CD4-positive, alpha-beta memory T cell (primary cell): ENCODE measurements around the gene MBIP. TPM values are rescaled to one million over a fixed set of nuclear protein-coding genes. Genes with fewer than 3 reads are reported as not detected.
"Not testable (repeated sequence)": the region's sequence is repeated elsewhere in the genome, so short reads cannot be mapped to it uniquely, and the experiment has no call there.

Experiments used
- CTCF ChIA-PET: fragments of 350-600 bp; sonication (Branson Sonifier 250); formaldehyde crosslinking; loops from one replicate; lab custom pipeline; 2021; ENCODE audit warnings: inconsistent platforms; ENCODE audit not compliant: partially characterized antibody; lab: Charles Lee
- POLR2A ChIA-PET: fragments of 350-600 bp; sonication (Branson Sonifier 250); formaldehyde crosslinking; loops from one replicate; lab custom pipeline; 2021; ENCODE audit not compliant: partially characterized antibody; lab: Charles Lee
- DNase-seq, 5 donors: peaks; one replicate each; pipeline versions ENCODE4 v3.0.0 to v3.0.0-alpha.2; 2020 to 2022; ENCODE audit warnings: mixed read lengths in 1 of 5
- H3K27ac ChIP-seq: one replicate; pipeline ENCODE4 v1.7.0; 2013; ENCODE audit warnings: low read depth, low read length
- H3K27me3 ChIP-seq: 2 replicates; pipeline ENCODE4 v1.7.0; 2013; ENCODE audit warnings: mild to moderate bottlenecking, low read length, moderate library complexity; ENCODE audit not compliant: insufficient read depth
- H3K36me3 ChIP-seq: 2 replicates; pipeline ENCODE4 v1.7.0; 2013; ENCODE audit warnings: mild to moderate bottlenecking, low read length, moderate library complexity; ENCODE audit not compliant: insufficient read depth
- H3K4me1 ChIP-seq: 2 replicates; pipeline ENCODE4 v1.7.0; 2013; ENCODE audit warnings: mild to moderate bottlenecking, low read length, moderate library complexity; ENCODE audit not compliant: insufficient read depth
- H3K4me3 ChIP-seq, 2 donors: one replicate each; pipeline ENCODE4 v1.7.0; 2013; ENCODE audit warnings: low read length in 2 of 2, mild to moderate bottlenecking in 1 of 2
- H3K9me3 ChIP-seq, 2 donors: one replicate each; pipeline ENCODE4 v1.7.0; 2013; ENCODE audit warnings: low read length in 2 of 2, control low read depth in 1 of 2; ENCODE audit not compliant: control insufficient read depth in 1 of 2
- H3K27ac Mint-ChIP-seq, 7 donors: one replicate each; pipeline ENCODE4 v1.8.0; 2020 to 2021; ENCODE audit warnings: mixed read lengths in 7 of 7, mild to moderate bottlenecking in 6 of 7, inconsistent platforms in 3 of 7, moderate library complexity in 3 of 7
- H3K27me3 Mint-ChIP-seq, 2 donors: one replicate each; pipeline ENCODE4 v1.8.0; 2020 to 2021; ENCODE audit warnings: mixed read lengths in 2 of 2
- H3K36me3 Mint-ChIP-seq, 2 donors: one replicate each; pipeline ENCODE4 v1.8.0; 2020 to 2021; ENCODE audit warnings: mixed read lengths in 2 of 2, inconsistent platforms in 1 of 2, mild to moderate bottlenecking in 1 of 2
- H3K4me1 Mint-ChIP-seq, 4 donors: one replicate each; pipeline ENCODE4 v1.8.0; 2020 to 2021; ENCODE audit warnings: mixed read lengths in 4 of 4, mild to moderate bottlenecking in 1 of 4
- H3K4me3 Mint-ChIP-seq, 8 donors: one replicate each; pipeline ENCODE4 v1.8.0; 2020 to 2021; ENCODE audit warnings: mixed read lengths in 8 of 8, mild to moderate bottlenecking in 7 of 8, moderate library complexity in 6 of 8, inconsistent platforms in 3 of 8
- H3K9me3 Mint-ChIP-seq, 8 donors: one replicate each; pipeline ENCODE4 v1.8.0; 2020 to 2021; ENCODE audit warnings: mixed read lengths in 8 of 8, mild to moderate bottlenecking in 5 of 8, inconsistent platforms in 3 of 8, moderate library complexity in 1 of 8
- intact Hi-C: fragments of 100-400 bp; cut with micrococcal nuclease; formaldehyde crosslinking; loops from one replicate; pipeline ENCODE4 v1.15.1; 2023
- polyA plus RNA-seq, 2 donors: library from polyadenylated mRNA; unstranded; fragments of 300-500 nt; fragmentation: Illumina TruSeq; gene quantifications; one replicate each; pipeline ENCODE4 v1.2.3, GENCODE V29; 2021
- total RNA-seq, 2 experiments: library from RNA; stranded (reverse); gene quantifications; one replicate each; pipeline ENCODE4 v1.2.3, GENCODE V29; 2021

Gene MBIP
- total and polyA plus RNA-seq, 4 experiments from 2014 or later = 16.7 to 25.6 (median 19.8) TPM

DNA sequence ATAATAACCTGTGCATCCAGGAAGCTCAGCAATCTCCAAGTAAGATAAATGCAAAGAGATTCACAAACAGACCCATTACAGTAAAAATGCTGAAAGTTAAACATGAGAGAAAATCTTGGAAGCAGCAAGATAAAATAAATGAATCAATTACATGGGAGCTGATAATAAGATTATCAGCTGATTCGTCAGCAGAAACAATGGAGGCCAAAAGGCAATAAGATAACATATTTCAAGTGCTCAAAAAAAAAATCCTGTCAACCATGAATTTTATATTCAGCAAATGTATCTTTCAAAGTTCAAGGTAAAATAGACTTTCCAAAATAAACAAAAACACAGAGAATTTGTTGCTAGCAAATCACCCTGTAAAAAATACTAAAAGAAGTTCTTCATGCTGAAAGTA is 36.4 kb upstream of the MBIP start:
- H3K36me3 Mint-ChIP-seq = peaks cover 2 to 4% of the 10 kb centered on the region in 2 donors
- H3K27me3 Mint-ChIP-seq = peaks cover under 1 to 8% of the 10 kb centered on the region in 2 donors
- Histone ChIP-seq H3K36me3 (no peaks in the 10 kb centered on the region), H3K9me3 (no peaks in the 10 kb centered on the region), H3K27ac (no peak overlapping the region), H3K4me1 (no peaks in the 10 kb centered on the region), H3K27me3 (no peaks in the 10 kb centered on the region), H3K4me3 (no peak overlapping the region)
- no peak overlapping the region for H3K4me3 Mint-ChIP-seq
- peaks cover 0 to 33% (median 26%) of the 10 kb centered on the region in 8 donors for H3K9me3 Mint-ChIP-seq
- intact Hi-C loops = no loop called here
- POLR2A ChIA-PET = no interaction called here
- no peak overlapping the region for H3K27ac Mint-ChIP-seq
- no peaks in the 10 kb centered on the region for H3K4me1 Mint-ChIP-seq
- CTCF ChIA-PET = interaction anchor here (1.3 kb wide), 1 partner anchor 17 kb away, joined by 3 read pairs; no protein-coding TSS in a partner anchor
- DNase-seq = no peak

DNA sequence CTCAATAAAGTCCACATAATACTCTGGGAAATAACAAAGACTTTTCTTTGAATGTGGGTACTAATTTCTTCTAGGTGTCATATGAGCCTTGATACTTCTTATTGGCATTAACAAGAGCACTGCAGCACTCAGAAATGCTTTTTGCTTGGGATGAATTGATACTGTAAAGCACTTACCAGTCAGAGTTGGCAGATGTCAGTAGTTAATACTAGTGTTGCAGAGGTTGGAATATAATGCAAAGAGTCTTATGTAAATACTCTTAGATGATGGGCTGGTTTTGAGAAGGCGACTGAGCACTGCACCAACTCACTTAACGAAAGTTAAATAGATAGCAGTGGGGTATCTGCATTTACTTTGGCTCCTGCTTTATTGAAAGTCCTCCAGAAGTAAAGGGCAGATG is 25.6 kb upstream of the MBIP start:
- POLR2A ChIA-PET = no interaction called here
- Mint-ChIP-seq H3K27me3 (peaks cover 2 to 10% of the 10 kb centered on the region in 2 donors), H3K4me1 (no peaks in the 10 kb centered on the region)

DNA sequence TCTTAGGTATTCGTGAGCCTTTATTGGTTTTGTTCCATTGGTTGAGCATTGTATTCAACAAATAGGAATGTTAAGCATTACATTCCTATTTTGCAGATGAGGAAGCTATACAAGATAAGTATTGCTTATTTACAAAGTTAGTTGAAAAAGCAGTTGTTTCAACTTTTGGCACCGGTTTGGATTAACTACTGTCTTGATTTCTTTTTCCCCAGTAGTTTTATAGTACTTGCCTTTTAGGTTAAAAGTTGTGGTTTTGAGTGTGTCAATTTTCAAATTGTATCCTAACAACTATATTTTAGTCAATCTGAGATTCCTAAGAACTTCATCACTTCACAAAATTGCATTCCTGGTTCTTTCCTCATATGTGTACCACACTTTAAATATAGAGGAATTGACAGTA is 23.8 kb upstream of the MBIP start:
- ChIA-PET CTCF (no interaction called here), POLR2A (no interaction called here)
- Histone ChIP-seq H3K36me3 (no peaks in the 10 kb centered on the region), H3K4me1 (no peaks in the 10 kb centered on the region), H3K9me3 (no peaks in the 10 kb centered on the region), H3K27me3 (no peaks in the 10 kb centered on the region), H3K4me3 (no peak overlapping the region), H3K27ac (no peak overlapping the region)
- DNase-seq = no peak
- Mint-ChIP-seq H3K36me3 (no peaks in the 10 kb centered on the region), H3K27me3 (peaks cover 5 to 13% of the 10 kb centered on the region in 2 donors), H3K27ac (no peak overlapping the region), H3K9me3 (no peaks in the 10 kb centered on the region), H3K4me3 (no peak overlapping the region), H3K4me1 (no peaks in the 10 kb centered on the region)
- intact Hi-C loops = no loop called here

More for the DNA sequence above, 25.6 kb upstream of the MBIP start:
- no peaks in the 10 kb centered on the region for H3K36me3 ChIP-seq
- no peaks in the 10 kb centered on the region for H3K9me3 ChIP-seq
- no peaks in the 10 kb centered on the region for H3K4me1 ChIP-seq
- no peaks in the 10 kb centered on the region for H3K9me3 Mint-ChIP-seq
- no peak overlapping the region for H3K27ac Mint-ChIP-seq
- H3K36me3 Mint-ChIP-seq = no peaks in the 10 kb centered on the region
- no peaks in the 10 kb centered on the region for H3K27me3 ChIP-seq
- H3K4me3 ChIP-seq = no peak overlapping the region
- DNase-seq = no peak
- no peak overlapping the region for H3K27ac ChIP-seq
- no peak overlapping the region for H3K4me3 Mint-ChIP-seq
- intact Hi-C loops = no loop called here
- CTCF ChIA-PET = interaction anchor here (0.5 kb wide), 1 partner anchor 73 kb away, joined by 3 read pairs; no protein-coding TSS in a partner anchor

- H3K27ac Mint-ChIP-seq, H3K4me3 Mint-ChIP-seq, H3K27ac ChIP-seq, POLR2A ChIA-PET, H3K4me1 Mint-ChIP-seq, H3K9me3 Mint-ChIP-seq, intact Hi-C loops, H3K4me1 ChIP-seq, H3K36me3 ChIP-seq, H3K27me3 ChIP-seq, DNase-seq, H3K4me3 ChIP-seq, H3K36me3 Mint-ChIP-seq, CTCF ChIA-PET, H3K9me3 ChIP-seq: not testable (repeated sequence)
- H3K27me3 Mint-ChIP-seq = peaks cover 9 to 11% of the 10 kb centered on the region in 2 donors
These were observed 21.4 kb upstream of the MBIP start for GRCh38 chr14:36341811-36342210.

DNA sequence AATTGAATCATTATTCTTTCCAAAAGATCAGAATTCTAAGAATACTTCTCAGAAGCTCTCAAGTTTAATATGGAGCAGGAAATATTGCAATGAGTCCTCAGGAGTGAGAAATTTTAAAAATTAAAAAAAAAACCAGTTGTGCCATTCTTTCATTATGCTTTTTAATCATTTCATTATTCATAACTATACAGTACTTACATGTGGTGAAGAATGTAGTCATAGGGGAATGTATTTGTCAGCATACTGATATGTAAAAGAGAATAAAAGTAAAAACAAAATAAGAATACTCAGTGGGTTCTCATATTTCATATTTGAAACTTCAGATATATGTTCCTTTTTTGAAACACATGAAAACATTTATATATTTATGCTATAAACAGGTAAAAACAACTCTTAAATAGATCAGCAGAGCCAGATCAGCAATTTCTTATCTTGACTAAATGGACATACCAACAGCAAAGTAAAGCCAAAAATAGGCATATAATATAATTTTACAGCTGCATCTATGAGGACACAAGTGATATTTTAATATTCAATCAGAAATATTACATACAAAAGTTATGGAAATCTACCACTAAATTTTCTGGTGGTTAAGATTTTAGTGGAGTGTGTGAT is 19.9 kb upstream of the MBIP start:
- Mint-ChIP-seq H3K9me3 (no peaks in the 10 kb centered on the region), H3K4me1 (no peaks in the 10 kb centered on the region), H3K27me3 (peaks cover 10 to 12% of the 10 kb centered on the region in 2 donors), H3K27ac (no peak overlapping the region), H3K4me3 (no peak overlapping the region), H3K36me3 (no peaks in the 10 kb centered on the region)
- Histone ChIP-seq H3K4me3 (no peak overlapping the region), H3K9me3 (no peaks in the 10 kb centered on the region), H3K27me3 (no peaks in the 10 kb centered on the region), H3K4me1 (no peaks in the 10 kb centered on the region), H3K27ac (no peak overlapping the region), H3K36me3 (no peaks in the 10 kb centered on the region)
- DNase-seq = no peak
- ChIA-PET CTCF (no interaction called here), POLR2A (no interaction called here)
- intact Hi-C loops = no loop called here

- DNase-seq = no peak
- Mint-ChIP-seq H3K36me3 (no peaks in the 10 kb centered on the region), H3K4me1 (no peaks in the 10 kb centered on the region), H3K9me3 (no peaks in the 10 kb centered on the region), H3K27ac (no peak overlapping the region), H3K27me3 (peaks cover 13 to 15% of the 10 kb centered on the region in 2 donors), H3K4me3 (no peak overlapping the region)
- CTCF ChIA-PET = no interaction called here
- Histone ChIP-seq H3K27ac (no peak overlapping the region), H3K4me3 (no peak overlapping the region), H3K36me3 (no peaks in the 10 kb centered on the region), H3K9me3 (no peaks in the 10 kb centered on the region), H3K4me1 (no peaks in the 10 kb centered on the region), H3K27me3 (no peaks in the 10 kb centered on the region)
- POLR2A ChIA-PET = no interaction called here
- intact Hi-C loops = no loop called here
These were observed 19.4 kb upstream of the MBIP start for GRCh38 chr14:36339816-36340215.

DNA sequence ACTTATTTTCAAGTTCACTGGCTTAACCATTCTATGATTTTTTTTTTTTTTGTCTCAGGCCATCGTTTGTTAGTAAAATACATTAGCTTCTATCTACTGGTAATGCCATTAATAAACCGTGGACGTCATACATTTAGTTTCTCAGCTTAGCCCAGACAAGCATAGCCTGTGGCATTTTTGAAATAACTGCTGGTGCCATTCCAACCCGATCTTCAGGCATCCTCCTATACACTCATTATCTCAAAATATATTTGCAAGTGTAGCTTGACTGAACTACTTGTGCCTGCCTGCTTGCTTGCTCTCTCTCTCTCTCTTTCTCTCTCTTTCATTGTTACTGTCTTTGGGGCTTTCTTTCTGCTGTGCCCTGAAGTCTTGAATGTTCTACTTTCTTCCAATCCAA is 12.7 kb upstream of the MBIP start:
- H3K4me1 Mint-ChIP-seq = no peaks in the 10 kb centered on the region
- H3K27ac Mint-ChIP-seq = no peak overlapping the region
- H3K9me3 Mint-ChIP-seq = peaks cover 0 to 3% (median under 1%) of the 10 kb centered on the region in 8 donors
- no peaks in the 10 kb centered on the region for H3K36me3 Mint-ChIP-seq
- no peaks in the 10 kb centered on the region for H3K4me1 ChIP-seq
- intact Hi-C loops = no loop called here
- ChIA-PET POLR2A (no interaction called here), CTCF (no interaction called here)
- no peak for DNase-seq
- no peaks in the 10 kb centered on the region for H3K9me3 ChIP-seq
- H3K27me3 Mint-ChIP-seq = peaks cover 21 to 25% of the 10 kb centered on the region in 2 donors
- H3K27ac ChIP-seq = no peak overlapping the region
- H3K36me3 ChIP-seq = no peaks in the 10 kb centered on the region
- no peak overlapping the region for H3K4me3 Mint-ChIP-seq
- H3K4me3 ChIP-seq = no peak overlapping the region
- no peaks in the 10 kb centered on the region for H3K27me3 ChIP-seq
